Endometrium (tissue), 2 donors: Measurements from ENCODE around the gene ENO3.

Experiments used
- FAIRE-seq: peaks from 2 replicates; lab custom pipeline; 2012; peaks lifted over from hg19 to GRCh38; lab: Jason Lieb, UNC
- donor health status: control.
- donor health status: control.

Gene ENO3

GRCh38 chr17:4950075-4950745 is 709 bp upstream of the ENO3 start:
- no peak for FAIRE-seq

- FAIRE-seq = no peak
These were observed 567 bp downstream of the ENO3 start for GRCh38 chr17:4951486-4951885.

- no peak for FAIRE-seq
These were observed 2.6 kb downstream of the ENO3 start for GRCh38 chr17:4953451-4953961.

GRCh38 chr17:4955091-4955490 is 4.2 kb downstream of the ENO3 start:
- no peak for FAIRE-seq

GRCh38 chr17:4956493-4957061 is 5.7 kb downstream of the ENO3 start:
- FAIRE-seq = no peak

- FAIRE-seq = no peak
These were observed 7.2 kb downstream of the ENO3 start for GRCh38 chr17:4958102-4958501.

- no peak for FAIRE-seq
These were observed 8.5 kb downstream of the ENO3 start for GRCh38 chr17:4959261-4959965.

- no peak for FAIRE-seq
These were observed 9.5 kb downstream of the ENO3 start for GRCh38 chr17:4960279-4960922.

GRCh38 chr17:4965311-4965986 is 14.5 kb downstream of the ENO3 start:
- no peak for FAIRE-seq

- FAIRE-seq = peak; percentile 100
These were observed 16.1 kb downstream of the ENO3 start for GRCh38 chr17:4966844-4967538.

- no peak for FAIRE-seq
These were observed 16.9 kb downstream of the ENO3 start, which contains the start of gene SPAG7 for GRCh38 chr17:4967539-4968485. Gene SPAG7 (minus strand): TSS chr17:4967817. CDS start chr17:4967804, 13 bp downstream.

- FAIRE-seq = no peak
These were observed 17.6 kb downstream of the ENO3 start for GRCh38 chr17:4968486-4969046.

- FAIRE-seq = no peak
These were observed 18.2 kb downstream of the ENO3 start for GRCh38 chr17:4969047-4969550.

- FAIRE-seq = no peak
These were observed 18.7 kb downstream of the ENO3 start for GRCh38 chr17:4969551-4970173.

- no peak for FAIRE-seq
These were observed 19.4 kb downstream of the ENO3 start for GRCh38 chr17:4970273-4970672.

- FAIRE-seq = no peak
These were observed 20.9 kb downstream of the ENO3 start for GRCh38 chr17:4971826-4972225.

- FAIRE-seq = no peak
These were observed 21.4 kb downstream of the ENO3 start for GRCh38 chr17:4972322-4972721.

GRCh38 chr17:4972752-4973151 is 21.8 kb downstream of the ENO3 start:
- no peak for FAIRE-seq
